GM18505 (cell line): Measurements from ENCODE around the gene HDHD2.

ENCODE experiments used
- ATAC-seq: cut with Tn5 transposase; IDR thresholded peaks from one replicate; pipeline ENCODE4 v1.9.1; 2021; ENCODE audit not compliant: unreplicated experiment
- POLR2A ChIP-seq: IDR thresholded peaks from 4 replicates; pipeline ENCODE4 v1.6.1; 2011; ENCODE audit warnings: borderline replicate concordance; ENCODE audit not compliant: insufficient read depth, insufficient read length; ENCODE audit errors: extremely low read depth

HDHD2 gene

DNA sequence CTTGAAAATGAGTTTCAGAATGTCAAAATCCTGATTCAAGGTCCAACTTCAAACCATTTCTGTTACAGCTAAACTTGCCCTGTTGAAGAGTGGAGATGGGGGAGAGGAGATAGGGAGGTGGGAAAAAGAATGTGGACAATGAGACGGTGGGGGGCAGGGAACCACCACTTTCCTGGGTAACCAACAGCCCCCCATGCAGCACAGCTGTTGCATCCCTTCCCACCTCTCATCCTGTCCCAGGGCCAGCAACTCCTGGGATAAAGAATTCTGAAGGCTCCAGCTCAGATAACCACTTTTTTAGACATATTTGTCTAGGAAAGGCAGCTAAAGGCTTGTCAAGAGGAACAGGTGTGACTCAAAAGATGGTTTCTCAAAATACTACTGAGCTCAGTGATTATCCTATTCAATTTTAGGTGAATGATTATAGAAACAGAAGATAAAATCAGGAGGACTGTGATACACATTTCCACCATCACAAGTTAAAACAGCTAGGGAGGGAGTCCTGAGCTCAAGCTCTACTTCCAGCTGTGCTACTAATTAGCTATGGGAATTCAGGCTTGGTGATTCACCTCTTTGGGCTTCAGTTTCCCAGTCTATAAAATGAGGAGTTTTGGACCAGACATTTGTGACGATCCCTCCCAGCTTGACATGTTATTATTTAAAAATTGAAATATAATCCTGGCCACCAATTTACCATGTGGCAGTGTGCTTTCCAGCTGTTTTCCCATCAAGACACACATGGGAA lies 36.3 kb downstream of the HDHD2 start:
- ATAC-seq = no peak
- no peak for TF ChIP-seq POLR2A

GRCh38 chr18:47110492-47111274 lies 39.6 kb downstream of the HDHD2 start:
- no peak for ATAC-seq
- no peak for TF ChIP-seq POLR2A

GRCh38 chr18:47109720-47110119 lies 40.6 kb downstream of the HDHD2 start:
- no peak for ATAC-seq
- TF ChIP-seq POLR2A = no peak

- no peak for ATAC-seq
- TF ChIP-seq POLR2A = no peak
These were observed 41.3 kb downstream of the HDHD2 start for GRCh38 chr18:47108998-47109405.

GRCh38 chr18:47108373-47108772 lies 41.9 kb downstream of the HDHD2 start:
- no peak for TF ChIP-seq POLR2A
- ATAC-seq = no peak

- ATAC-seq = no peak
- TF ChIP-seq POLR2A = no peak
These were observed 50.0 kb downstream of the HDHD2 start for GRCh38 chr18:47100212-47100831.

DNA sequence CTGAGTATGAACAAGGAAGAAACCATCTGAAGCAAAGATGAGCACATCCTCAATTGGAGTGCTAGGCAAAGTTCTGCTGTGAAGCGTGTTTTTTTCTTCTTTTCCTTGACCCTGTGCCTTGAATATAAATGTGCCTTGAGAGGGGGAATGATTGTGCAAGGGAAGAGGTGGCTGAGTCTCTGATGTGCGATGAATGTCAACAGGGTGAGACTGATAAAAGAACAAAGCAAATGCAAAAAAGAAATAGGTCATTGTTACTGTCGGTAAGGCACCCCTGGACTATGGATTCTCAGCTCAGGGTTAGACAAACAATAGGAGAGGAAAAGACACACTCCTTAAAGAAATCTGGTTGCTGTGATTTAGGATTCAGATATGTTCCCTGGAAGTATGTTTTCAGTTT lies 54.5 kb downstream of the HDHD2 start:
- no peak for TF ChIP-seq POLR2A
- no peak for ATAC-seq

- TF ChIP-seq POLR2A = no peak
- ATAC-seq = no peak
These were observed 62.6 kb downstream of the HDHD2 start for GRCh38 chr18:47087676-47088075.

DNA sequence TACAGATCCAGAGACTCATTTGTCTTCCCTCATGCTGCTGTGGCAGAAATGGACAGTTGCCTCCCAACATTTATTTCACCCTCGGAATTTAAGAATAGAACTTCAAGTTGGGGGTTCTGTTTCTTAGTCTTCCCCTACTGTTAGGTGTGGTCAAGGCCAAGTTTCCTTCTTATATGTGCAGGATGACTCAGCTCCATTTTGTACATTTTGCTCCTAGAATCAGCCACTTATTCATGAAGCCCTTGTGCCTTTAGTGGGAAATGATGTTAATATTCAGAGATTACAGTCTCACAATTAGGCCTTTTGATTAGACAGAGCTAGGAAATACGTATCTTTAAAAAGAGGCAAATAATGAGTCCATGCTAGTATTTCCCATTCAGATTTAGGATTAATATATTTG lies 68.7 kb downstream of the HDHD2 start:
- no peak for ATAC-seq

GRCh38 chr18:47080872-47081271 lies 69.4 kb downstream of the HDHD2 start:
- no peak for ATAC-seq
- TF ChIP-seq POLR2A = no peak

More for the DNA sequence above, 68.7 kb downstream of the HDHD2 start:
- no peak for TF ChIP-seq POLR2A

- no peak for TF ChIP-seq POLR2A
- no peak for ATAC-seq
These were observed 73.2 kb downstream of the HDHD2 start for GRCh38 chr18:47077111-47077510.

DNA sequence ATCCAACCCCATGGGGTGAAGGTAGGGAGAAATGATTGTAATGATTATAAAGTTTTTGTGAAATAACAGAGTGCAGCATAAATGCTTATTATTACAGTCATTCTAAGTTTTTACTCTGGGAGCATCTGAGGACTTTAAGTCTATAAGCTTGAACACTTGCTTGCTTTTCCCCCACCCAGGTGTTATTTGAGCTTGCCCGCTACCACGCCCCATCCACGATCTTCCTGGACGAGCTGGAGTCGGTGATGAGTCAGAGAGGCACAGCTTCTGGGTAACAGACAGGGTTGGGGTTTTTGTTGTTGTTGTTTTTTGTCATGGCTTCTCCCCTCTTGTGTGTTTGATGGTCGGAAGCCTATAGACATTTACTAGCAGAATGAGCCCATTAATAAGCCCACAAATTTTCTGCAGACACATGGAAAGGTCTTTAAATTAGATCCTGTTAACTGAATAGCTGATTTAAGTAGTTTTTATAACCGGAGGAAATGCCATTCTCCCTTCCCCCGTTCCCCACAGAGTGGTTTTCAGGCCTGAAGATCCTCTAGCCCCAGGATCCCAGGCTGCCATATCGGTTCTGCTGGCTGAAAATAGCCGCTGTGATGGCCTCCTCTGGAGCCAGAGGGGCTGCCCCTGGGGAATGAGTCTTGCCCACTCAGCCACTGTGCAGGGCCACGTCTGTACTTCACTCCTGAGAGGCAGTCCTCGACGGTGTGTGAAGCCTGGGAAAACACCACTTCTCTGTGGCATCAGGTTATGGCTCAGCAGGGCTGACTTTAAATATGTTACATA lies 75.0 kb downstream of the HDHD2 start:
- no peak for ATAC-seq

DNA sequence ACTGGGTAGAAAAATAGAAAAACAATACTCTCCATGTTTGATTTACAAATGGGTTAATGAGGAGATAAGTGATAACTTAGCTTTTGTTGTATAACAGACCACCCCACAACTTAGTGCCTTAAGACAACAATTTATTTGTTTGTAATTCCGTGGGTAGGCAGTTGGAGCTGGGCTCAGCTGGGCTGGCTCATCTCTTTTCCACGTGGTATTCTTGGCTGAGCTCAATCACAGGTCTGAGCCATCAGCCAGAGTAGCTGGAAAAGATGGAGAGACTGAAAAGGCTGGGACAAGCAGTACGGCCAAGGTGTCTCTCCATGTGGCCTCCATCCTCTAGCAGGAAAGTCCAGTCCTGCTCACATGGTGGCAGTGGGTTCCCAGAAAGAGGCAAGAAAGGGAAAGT lies 82.7 kb downstream of the HDHD2 start:
- no peak for ATAC-seq
- TF ChIP-seq POLR2A = no peak

More for the DNA sequence above, 75.0 kb downstream of the HDHD2 start:
- TF ChIP-seq POLR2A = no peak
